GM19351 (cell line): ENCODE measurements around the gene RPS27A.
"Not testable (repeated sequence)": the region's sequence is repeated elsewhere in the genome, so short reads cannot be mapped to it uniquely, and the experiment has no call there.

Experiments used
- ATAC-seq: cut with Tn5 transposase; IDR thresholded peaks from one replicate; pipeline ENCODE4 v1.9.1; 2021; ENCODE audit warnings: mild to moderate bottlenecking, moderate library complexity; ENCODE audit not compliant: unreplicated experiment

Gene RPS27A

GRCh38 chr2:55232084-55232862 is at the start of gene RPS27A, which contains the start of gene CLHC1:
Gene RPS27A (plus strand): TSS chr2:55232688. CDS start chr2:55232825, 137 bp downstream.
Gene CLHC1 (minus strand): TSS chr2:55232293. CDS start chr2:55222411, 9,882 bp downstream.
- ATAC-seq: peak; percentile 86

GRCh38 chr2:55186837-55187236 is 45.7 kb upstream of the RPS27A start:
- ATAC-seq: not testable (repeated sequence)

- not testable (repeated sequence) for ATAC-seq
These were observed 40.6 kb upstream of the RPS27A start for GRCh38 chr2:55191888-55192287.

- no peak for ATAC-seq
These were observed 36.0 kb upstream of the RPS27A start for GRCh38 chr2:55196526-55196925.

GRCh38 chr2:55200416-55200815 is 32.1 kb upstream of the RPS27A start:
- no peak for ATAC-seq

- ATAC-seq: no peak
These were observed 28.0 kb upstream of the RPS27A start for GRCh38 chr2:55204536-55204935.

GRCh38 chr2:55204950-55205349 is 27.5 kb upstream of the RPS27A start:
- no peak for ATAC-seq

- no peak for ATAC-seq
These were observed 18.7 kb upstream of the RPS27A start for GRCh38 chr2:55213822-55214221.

GRCh38 chr2:55223958-55224760 is 8.3 kb upstream of the RPS27A start:
- no peak for ATAC-seq

GRCh38 chr2:55224761-55225261 is 7.7 kb upstream of the RPS27A start:
- no peak for ATAC-seq

GRCh38 chr2:55225481-55226020 is 6.9 kb upstream of the RPS27A start:
- no peak for ATAC-seq

- ATAC-seq: not testable (repeated sequence)
These were observed 4.9 kb upstream of the RPS27A start for GRCh38 chr2:55227437-55228225.

GRCh38 chr2:55228226-55228563 is 4.3 kb upstream of the RPS27A start:
- ATAC-seq: no peak

GRCh38 chr2:55229221-55229620 is 3.3 kb upstream of the RPS27A start:
- no peak for ATAC-seq

- ATAC-seq: no peak
These were observed 1.9 kb upstream of the RPS27A start for GRCh38 chr2:55230551-55230950.

- peak; percentile 1 for ATAC-seq
These were observed 873 bp upstream of the RPS27A start for GRCh38 chr2:55231546-55232083.

- ATAC-seq: peak; percentile 28
These were observed 572 bp downstream of the RPS27A start for GRCh38 chr2:55232863-55233657.

- no peak for ATAC-seq
These were observed 1.1 kb downstream of the RPS27A start for GRCh38 chr2:55233658-55233940.

GRCh38 chr2:55235724-55236538 is 3.4 kb downstream of the RPS27A start:
- no peak for ATAC-seq
